ENCODE measurements around the gene PTRHD1.

GRCh38 chr2:24768601-24769000, 24.6 kb downstream of the PTRHD1 start:
- TF ChIP-seq, protein P1, sequence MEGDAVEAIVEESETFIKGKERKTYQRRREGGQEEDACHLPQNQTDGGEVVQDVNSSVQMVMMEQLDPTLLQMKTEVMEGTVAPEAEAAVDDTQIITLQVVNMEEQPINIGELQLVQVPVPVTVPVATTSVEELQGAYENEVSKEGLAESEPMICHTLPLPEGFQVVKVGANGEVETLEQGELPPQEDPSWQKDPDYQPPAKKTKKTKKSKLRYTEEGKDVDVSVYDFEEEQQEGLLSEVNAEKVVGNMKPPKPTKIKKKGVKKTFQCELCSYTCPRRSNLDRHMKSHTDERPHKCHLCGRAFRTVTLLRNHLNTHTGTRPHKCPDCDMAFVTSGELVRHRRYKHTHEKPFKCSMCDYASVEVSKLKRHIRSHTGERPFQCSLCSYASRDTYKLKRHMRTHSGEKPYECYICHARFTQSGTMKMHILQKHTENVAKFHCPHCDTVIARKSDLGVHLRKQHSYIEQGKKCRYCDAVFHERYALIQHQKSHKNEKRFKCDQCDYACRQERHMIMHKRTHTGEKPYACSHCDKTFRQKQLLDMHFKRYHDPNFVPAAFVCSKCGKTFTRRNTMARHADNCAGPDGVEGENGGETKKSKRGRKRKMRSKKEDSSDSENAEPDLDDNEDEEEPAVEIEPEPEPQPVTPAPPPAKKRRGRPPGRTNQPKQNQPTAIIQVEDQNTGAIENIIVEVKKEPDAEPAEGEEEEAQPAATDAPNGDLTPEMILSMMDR (IDR thresholded peaks at IDR 0.05 in 4 of 5, conservative IDR thresholded peaks at IDR 0.05 in 1 of 5) = no peak
- no peak for TF ChIP-seq POLR2A (IDR thresholded peaks at IDR 0.05)
